Testis (tissue), 2 donors: ENCODE data around the gene LXN.

ENCODE experiments used
- POLR2A ChIP-seq: fragments of 450-650 bp; IDR thresholded peaks from one replicate; pipeline ENCODE4 v1.6.1; 2017; ENCODE audit warnings: antibody characterized with exemption, mild to moderate bottlenecking, moderate library complexity
- TF ChIP-seq, protein P1 (sequence below), 3 experiments: fragments of 450-650 bp in 2 of 3; fragments of 200-600 bp in 1 of 3; sonication (generic) in 1 of 3; IDR thresholded peaks; one replicate each; pipeline ENCODE4 v1.5.1; 2016 to 2019; ENCODE audit warnings: antibody characterized with exemption in 3 of 3, mild to moderate bottlenecking in 2 of 3, moderate library complexity in 1 of 3

DNA sequence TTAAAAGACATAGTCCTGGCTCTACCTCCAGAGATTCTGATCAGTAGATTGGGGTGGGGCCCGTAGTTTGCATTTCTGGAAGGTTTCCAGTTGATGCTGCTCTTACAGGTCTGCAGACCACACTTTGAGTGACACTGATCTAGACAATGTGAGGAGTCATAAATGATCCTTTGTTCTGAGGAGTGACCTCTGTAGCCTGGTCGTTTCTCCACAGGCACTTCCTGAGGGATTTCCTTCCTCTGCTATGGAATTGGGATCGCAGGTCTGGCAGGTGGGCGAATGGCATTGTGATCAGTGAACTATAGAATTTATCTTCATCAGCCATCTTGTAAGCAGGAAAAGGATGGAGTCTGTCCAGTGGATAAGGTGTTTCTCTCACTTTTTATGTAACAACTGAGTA lies 22.7 kb downstream of the LXN start:
- TF ChIP-seq, protein P1, sequence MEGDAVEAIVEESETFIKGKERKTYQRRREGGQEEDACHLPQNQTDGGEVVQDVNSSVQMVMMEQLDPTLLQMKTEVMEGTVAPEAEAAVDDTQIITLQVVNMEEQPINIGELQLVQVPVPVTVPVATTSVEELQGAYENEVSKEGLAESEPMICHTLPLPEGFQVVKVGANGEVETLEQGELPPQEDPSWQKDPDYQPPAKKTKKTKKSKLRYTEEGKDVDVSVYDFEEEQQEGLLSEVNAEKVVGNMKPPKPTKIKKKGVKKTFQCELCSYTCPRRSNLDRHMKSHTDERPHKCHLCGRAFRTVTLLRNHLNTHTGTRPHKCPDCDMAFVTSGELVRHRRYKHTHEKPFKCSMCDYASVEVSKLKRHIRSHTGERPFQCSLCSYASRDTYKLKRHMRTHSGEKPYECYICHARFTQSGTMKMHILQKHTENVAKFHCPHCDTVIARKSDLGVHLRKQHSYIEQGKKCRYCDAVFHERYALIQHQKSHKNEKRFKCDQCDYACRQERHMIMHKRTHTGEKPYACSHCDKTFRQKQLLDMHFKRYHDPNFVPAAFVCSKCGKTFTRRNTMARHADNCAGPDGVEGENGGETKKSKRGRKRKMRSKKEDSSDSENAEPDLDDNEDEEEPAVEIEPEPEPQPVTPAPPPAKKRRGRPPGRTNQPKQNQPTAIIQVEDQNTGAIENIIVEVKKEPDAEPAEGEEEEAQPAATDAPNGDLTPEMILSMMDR (IDR thresholded peaks at IDR 0.05) = no peak
- no peak for TF ChIP-seq POLR2A
